HEK293 (cell line): ENCODE measurements around the gene PRKCZ.
A peak's percentile ranks its signal among the peaks of the same experiment; 100 is the strongest.

ENCODE experiments used
- BCL11B ChIP-seq: fragments of 450-650 bp; formaldehyde crosslinking; IDR thresholded peaks from 2 replicates; pipeline ENCODE4 v1.5.1; 2016; ENCODE audit warnings: low read depth, missing biosample characterization, missing genetic modification characterization
- GLIS1 ChIP-seq: fragments of 450-650 bp; formaldehyde crosslinking; IDR thresholded peaks from 2 replicates; pipeline ENCODE4 v1.5.1; 2016; ENCODE audit warnings: missing biosample characterization, missing genetic modification characterization
- HOXC10 ChIP-seq: sonication (generic); formaldehyde crosslinking; IDR thresholded peaks from 2 replicates; pipeline ENCODE4 v1.8.1; 2023; ENCODE audit warnings: mild to moderate bottlenecking, missing genetic modification reagents
- HOXD13 ChIP-seq: sonication (generic); formaldehyde crosslinking; IDR thresholded peaks from 2 replicates; pipeline ENCODE4 v1.8.0; 2022; ENCODE audit warnings: missing genetic modification reagents, borderline replicate concordance
- KLF10 ChIP-seq: fragments of 450-650 bp; IDR thresholded peaks from 2 replicates; pipeline ENCODE4 v1.5.1; 2018; ENCODE audit warnings: missing biosample characterization, mild to moderate bottlenecking, missing genetic modification characterization
- KLF8 ChIP-seq: fragments of 450-650 bp; formaldehyde crosslinking; IDR thresholded peaks from 2 replicates; pipeline ENCODE4 v1.5.1; 2016; ENCODE audit warnings: missing biosample characterization, missing genetic modification characterization
- MYNN ChIP-seq: fragments of 450-650 bp; formaldehyde crosslinking; IDR thresholded peaks from 2 replicates; pipeline ENCODE4 v1.5.1; 2016; ENCODE audit warnings: missing biosample characterization, missing genetic modification characterization, borderline replicate concordance
- MZF1 ChIP-seq: fragments of 450-650 bp; formaldehyde crosslinking; IDR thresholded peaks from 2 replicates; pipeline ENCODE4 v1.5.1; 2017; ENCODE audit warnings: missing biosample characterization, missing genetic modification characterization, borderline replicate concordance
- OSR2 ChIP-seq: fragments of 450-650 bp; formaldehyde crosslinking; IDR thresholded peaks from 2 replicates; pipeline ENCODE4 v1.5.1; 2016; ENCODE audit warnings: missing biosample characterization, missing genetic modification characterization
- OVOL3 ChIP-seq: fragments of 450-650 bp; formaldehyde crosslinking; IDR thresholded peaks from 2 replicates; pipeline ENCODE4 v1.5.1; 2016; ENCODE audit warnings: missing biosample characterization, missing genetic modification characterization
- PBX3 ChIP-seq: sonication (generic); formaldehyde crosslinking; IDR thresholded peaks from 2 replicates; pipeline ENCODE4 v1.8.1; 2022; ENCODE audit warnings: mild to moderate bottlenecking, moderate library complexity, missing genetic modification reagents
- RBAK ChIP-seq: fragments of 450-650 bp; formaldehyde crosslinking; IDR thresholded peaks from 2 replicates; pipeline ENCODE4 v1.5.1; 2016; ENCODE audit warnings: missing biosample characterization, missing genetic modification characterization
- SCRT2 ChIP-seq: fragments of 450-650 bp; formaldehyde crosslinking; IDR thresholded peaks from 2 replicates; pipeline ENCODE4 v1.5.1; 2016; ENCODE audit warnings: missing biosample characterization, missing genetic modification characterization
- WT1 ChIP-seq: fragments of 450-650 bp; formaldehyde crosslinking; IDR thresholded peaks from 2 replicates; pipeline ENCODE4 v1.5.1; 2016; ENCODE audit warnings: missing biosample characterization, missing genetic modification characterization
- ZBTB10 ChIP-seq: fragments of 450-650 bp; formaldehyde crosslinking; IDR thresholded peaks from 2 replicates; pipeline ENCODE4 v1.5.1; 2016; ENCODE audit warnings: missing biosample characterization, missing genetic modification characterization
- ZFHX2 ChIP-seq: fragments of 450-650 bp; formaldehyde crosslinking; conservative IDR thresholded peaks from 2 replicates; pipeline ENCODE4 v1.5.1; 2016; ENCODE audit warnings: missing biosample characterization, missing genetic modification characterization
- ZNF114 ChIP-seq: fragments of 450-650 bp; formaldehyde crosslinking; IDR thresholded peaks from 2 replicates; pipeline ENCODE4 v1.5.0; 2017; ENCODE audit warnings: missing biosample characterization, missing genetic modification characterization
- ZNF138 ChIP-seq: fragments of 450-650 bp; formaldehyde crosslinking; IDR thresholded peaks from 2 replicates; pipeline ENCODE4 v1.5.1; 2016; ENCODE audit warnings: missing biosample characterization, missing genetic modification characterization, borderline replicate concordance
- ZNF146 ChIP-seq: fragments of 450-650 bp; formaldehyde crosslinking; IDR thresholded peaks from 2 replicates; pipeline ENCODE4 v1.5.1; 2016; ENCODE audit warnings: missing biosample characterization, missing genetic modification characterization
- ZNF174 ChIP-seq: fragments of 450-650 bp; formaldehyde crosslinking; IDR thresholded peaks from 2 replicates; pipeline ENCODE4 v1.5.0; 2017; ENCODE audit warnings: missing biosample characterization, mild to moderate bottlenecking, missing genetic modification characterization
- ZNF202 ChIP-seq: fragments of 450-650 bp; formaldehyde crosslinking; IDR thresholded peaks from 2 replicates; pipeline ENCODE4 v1.5.1; 2016; ENCODE audit warnings: missing biosample characterization, missing genetic modification characterization, borderline replicate concordance
- ZNF366 ChIP-seq: fragments of 450-650 bp; formaldehyde crosslinking; conservative IDR thresholded peaks from 2 replicates; pipeline ENCODE4 v1.5.1; 2016; ENCODE audit warnings: missing biosample characterization, missing genetic modification characterization
- ZNF37A ChIP-seq: fragments of 450-650 bp; IDR thresholded peaks from 2 replicates; pipeline ENCODE4 v1.5.1; 2018; ENCODE audit warnings: missing biosample characterization, missing genetic modification characterization
- ZNF423 ChIP-seq: fragments of 450-650 bp; formaldehyde crosslinking; IDR thresholded peaks from 2 replicates; pipeline ENCODE4 v1.5.1; 2016; ENCODE audit warnings: missing biosample characterization, missing genetic modification characterization
- ZNF433 ChIP-seq: fragments of 450-650 bp; formaldehyde crosslinking; IDR thresholded peaks from 2 replicates; pipeline ENCODE4 v1.5.1; 2016; ENCODE audit warnings: missing biosample characterization, missing genetic modification characterization, low read depth
- ZNF600 ChIP-seq: fragments of 450-650 bp; formaldehyde crosslinking; IDR thresholded peaks from 2 replicates; pipeline ENCODE4 v1.5.1; 2016; ENCODE audit warnings: missing biosample characterization, missing genetic modification characterization
- ZNF629 ChIP-seq: fragments of 450-650 bp; formaldehyde crosslinking; IDR thresholded peaks from 2 replicates; pipeline ENCODE4 v1.5.1; 2017; ENCODE audit warnings: missing biosample characterization, missing genetic modification characterization
- ZNF639 ChIP-seq: fragments of 450-650 bp; formaldehyde crosslinking; IDR thresholded peaks from 2 replicates; pipeline ENCODE4 v1.5.1; 2016; ENCODE audit warnings: missing biosample characterization, missing genetic modification characterization
- ZNF660 ChIP-seq: fragments of 450-650 bp; IDR thresholded peaks from 2 replicates; pipeline ENCODE4 v1.5.1; 2018; ENCODE audit warnings: missing biosample characterization, mild to moderate bottlenecking, missing genetic modification characterization
- ZNF776 ChIP-seq: fragments of 450-650 bp; formaldehyde crosslinking; IDR thresholded peaks from 2 replicates; pipeline ENCODE4 v1.5.0; 2017; ENCODE audit warnings: missing biosample characterization, missing genetic modification characterization, borderline replicate concordance
- ZNF837 ChIP-seq: fragments of 450-650 bp; formaldehyde crosslinking; IDR thresholded peaks from 2 replicates; pipeline ENCODE4 v1.5.1; 2016; ENCODE audit warnings: missing biosample characterization, missing genetic modification characterization
- ZSCAN4 ChIP-seq: fragments of 450-650 bp; formaldehyde crosslinking; IDR thresholded peaks from 2 replicates; pipeline ENCODE4 v1.5.1; 2017; ENCODE audit warnings: missing biosample characterization, missing genetic modification characterization
- ZSCAN5A ChIP-seq: fragments of 450-650 bp; formaldehyde crosslinking; IDR thresholded peaks from 2 replicates; pipeline ENCODE4 v1.5.1; 2016; ENCODE audit warnings: missing biosample characterization, missing genetic modification characterization

PRKCZ gene

GRCh38 chr1:2212532-2213491 is 162.6 kb downstream of the PRKCZ start (continued):
- TF ChIP-seq PBX3 (CRISPR knock-in tag) (0 out of 2 replicates have a peak, but pooled peaks have one; percentile 31), KLF8 (peak; percentile 82), OVOL3 (tag by site-specific recombination) (no peak), HOXD13 (no peak), GLIS1 (tag by site-specific recombination) (peak; percentile 98), ZNF37A (tag by site-specific recombination) (no peak), ZNF146 (tag by site-specific recombination) (0 out of 2 replicates have a peak, but pooled peaks have one; percentile 7), ZSCAN4 (no peak), ZNF600 (tag by site-specific recombination) (peak; percentile 81), KLF10 (tag by site-specific recombination) (peak; percentile 64), ZFHX2 (tag by site-specific recombination) (peak; percentile 72), MZF1 (tag by site-specific recombination) (0 out of 2 replicates have a peak, but pooled peaks have one; percentile 36), ZNF660 (no peak), BCL11B (tag by site-specific recombination) (no peak), ZNF629 (tag by site-specific recombination) (peak; percentile 89), MYNN (tag by site-specific recombination) (no peak), ZNF174 (tag by site-specific recombination) (no peak), ZNF366 (peak; percentile 56; the same call in 1 of the 2 replicates), ZNF776 (tag by site-specific recombination) (no peak), ZNF837 (no peak), ZSCAN5A (tag by site-specific recombination) (no peak), ZNF639 (tag by site-specific recombination) (no peak), HOXC10 (CRISPR knock-in tag) (no peak), ZNF114 (no peak), OSR2 (no peak), RBAK (tag by site-specific recombination) (no peak), SCRT2 (tag by site-specific recombination) (no peak), ZNF433 (tag by site-specific recombination) (no peak), WT1 (tag by site-specific recombination) (0 out of 2 replicates have a peak, but pooled peaks have one; percentile 49), ZNF423 (tag by site-specific recombination) (peak; percentile 48; the same call in 1 of the 2 replicates), ZNF202 (tag by site-specific recombination) (no peak), ZNF138 (tag by site-specific recombination) (no peak), ZBTB10 (tag by site-specific recombination) (0 out of 2 replicates have a peak, but pooled peaks have one; percentile 16)
